SK-N-SH (cell line): ENCODE measurements around the gene SLAIN2. TPM values are rescaled to one million over a fixed set of nuclear protein-coding genes. Genes with fewer than 3 reads are reported as not detected.

ENCODE experiments used
- CTCF ChIA-PET: fragments of 300-600, 350-600 bp; formaldehyde crosslinking; extraction: SDS; loops from one replicate; lab custom pipeline; 2021; lab: Yijun Ruan, JAX
- POLR2A ChIA-PET: fragments of 350-600 bp; sonication (Branson Sonifier 250); formaldehyde crosslinking; extraction: SDS; loops from one replicate; lab custom pipeline; 2020; ENCODE audit warnings: antibody characterized with exemption, inconsistent platforms; lab: Yijun Ruan, JAX
- DNase-seq: peaks from one replicate; pipeline ENCODE4 v3.0.0; 2012
- H2AFZ ChIP-seq: fragments of 200-600 bp; sonication (generic); 2 replicates; pipeline ENCODE4 v1.8.1; 2016; ENCODE audit warnings: antibody characterized with exemption, mild to moderate bottlenecking, low read depth
- H3F3A ChIP-seq: fragments of 200-600 bp; sonication (generic); replicated peaks from 2 replicates; pipeline ENCODE3; 2016; ENCODE audit warnings: antibody characterized with exemption, mild to moderate bottlenecking; ENCODE audit not compliant: insufficient read depth
- H3K27ac ChIP-seq, 2 experiments: fragments of 200-500 bp in 1 of 2; fragments of 200-600 bp in 1 of 2; sonication (Bioruptor generic) in 1 of 2; sonication (generic), shearing (Covaris generic) in 1 of 2; 2 replicates each; pipeline versions ENCODE4 v1.5.1 to v1.6.1; 2014 to 2016; ENCODE audit warnings: low read depth in 2 of 2, inconsistent platforms in 1 of 2, low read length in 1 of 2, mild to moderate bottlenecking in 1 of 2, mixed read lengths in 1 of 2
- H3K27me3 ChIP-seq: fragments of 200-600 bp; sonication (generic), shearing (Covaris generic); 2 replicates; pipeline ENCODE4 v1.6.1; 2016; ENCODE audit warnings: mixed run types; ENCODE audit not compliant: insufficient read depth
- H3K36me3 ChIP-seq, 2 experiments: fragments of 200-500 bp in 1 of 2; fragments of 200-600 bp in 1 of 2; sonication (Bioruptor generic) in 1 of 2; sonication (generic) in 1 of 2; replicated peaks in 1 of 2; 2 replicates each; pipeline versions ENCODE3 to v1.5.1; 2014 to 2016; ENCODE audit warnings: low read length in 1 of 2, mild to moderate bottlenecking in 1 of 2; ENCODE audit not compliant: insufficient read depth in 2 of 2, control insufficient read depth in 1 of 2
- H3K4me1 ChIP-seq, 2 experiments: fragments of 200-500 bp in 1 of 2; fragments of 200-600 bp in 1 of 2; sonication (Bioruptor generic) in 1 of 2; sonication (generic), shearing (Covaris generic) in 1 of 2; 2 replicates each; pipeline versions ENCODE4 v1.5.1 to v1.6.1; 2014 to 2016; ENCODE audit warnings: low read depth in 1 of 2, low read length in 1 of 2, mixed run types in 1 of 2; ENCODE audit not compliant: insufficient read depth in 2 of 2, control insufficient read depth in 1 of 2
- H3K4me2 ChIP-seq: fragments of 200-600 bp; sonication (generic), shearing (Covaris generic); 2 replicates; pipeline ENCODE4 v1.6.1; 2017; ENCODE audit warnings: mixed run types
- H3K4me3 ChIP-seq, 2 experiments: fragments of 200-500 bp in 1 of 2; fragments of 200-600 bp in 1 of 2; sonication (Bioruptor generic) in 1 of 2; sonication (generic), shearing (Covaris generic) in 1 of 2; 2 replicates each; pipeline versions ENCODE4 v1.5.1 to v1.8.1; 2014 to 2016; ENCODE audit warnings: low read depth in 2 of 2, inconsistent platforms in 1 of 2, low read length in 1 of 2, mild to moderate bottlenecking in 1 of 2, mixed read lengths in 1 of 2, moderate library complexity in 1 of 2
- H3K79me2 ChIP-seq: fragments of 200-600 bp; sonication (generic); 2 replicates; pipeline ENCODE4 v1.8.1; 2017; ENCODE audit warnings: mild to moderate bottlenecking; ENCODE audit not compliant: insufficient read depth
- H3K9ac ChIP-seq: fragments of 200-600 bp; sonication (generic); 2 replicates; pipeline ENCODE4 v1.6.1; 2017; ENCODE audit warnings: mixed run types
- H3K9me2 ChIP-seq: fragments of 200-600 bp; sonication (generic); 2 replicates; pipeline ENCODE4 v1.6.1; 2017; ENCODE audit warnings: mixed run types
- H3K9me3 ChIP-seq: fragments of 200-600 bp; sonication (generic); 2 replicates; pipeline ENCODE4 v1.6.1; 2017; ENCODE audit warnings: mixed run types, mild to moderate bottlenecking, moderate library complexity
- H4K20me1 ChIP-seq: fragments of 200-600 bp; sonication (generic); 2 replicates; pipeline ENCODE4 v1.6.1; 2017; ENCODE audit warnings: mild to moderate bottlenecking, mixed run types; ENCODE audit not compliant: insufficient read depth
- CHD2 ChIP-seq: fragments of 150-350 bp; IDR thresholded peaks from 2 replicates; pipeline ENCODE4 v1.6.1; 2018; ENCODE audit warnings: low read length; ENCODE audit not compliant: partially characterized antibody
- ELF1 ChIP-seq: IDR thresholded peaks from 2 replicates; pipeline ENCODE4 v1.4.0; 2012
- EZH2phosphoT487 ChIP-seq: fragments of 200-600 bp; sonication (generic); IDR thresholded peaks from 2 replicates; pipeline ENCODE4 v1.6.1; 2017; ENCODE audit warnings: low read depth, mixed run types, mild to moderate bottlenecking, antibody characterized with exemption, moderate library complexity, borderline replicate concordance
- FOXJ3 ChIP-seq: sonication (generic); formaldehyde crosslinking; IDR thresholded peaks from 2 replicates; pipeline ENCODE4 v1.5.1; 2020; ENCODE audit warnings: mild to moderate bottlenecking, missing genetic modification reagents
- FOXM1 ChIP-seq: IDR thresholded peaks from 2 replicates; pipeline ENCODE4 v1.4.0; 2012; ENCODE audit warnings: low read depth, mild to moderate bottlenecking
- GABPA ChIP-seq: IDR thresholded peaks from 2 replicates; pipeline ENCODE4 v1.4.0; 2012; ENCODE audit warnings: low read depth, mild to moderate bottlenecking
- MEF2A ChIP-seq: IDR thresholded peaks from 2 replicates; pipeline ENCODE4 v1.4.0; 2012; ENCODE audit warnings: low read depth, borderline replicate concordance
- NFIC ChIP-seq: IDR thresholded peaks from 2 replicates; pipeline ENCODE4 v1.4.0; 2012; ENCODE audit warnings: borderline replicate concordance
- POLR2AphosphoS5 ChIP-seq: IDR thresholded peaks from 2 replicates; pipeline ENCODE4 v1.6.1; 2012; ENCODE audit warnings: low read depth, low read length
- RAD21 ChIP-seq: IDR thresholded peaks from 2 replicates; pipeline ENCODE4 v1.6.1; 2012; ENCODE audit warnings: mild to moderate bottlenecking, low read length
- RFX5 ChIP-seq: IDR thresholded peaks from 2 replicates; pipeline ENCODE4 v1.6.1; 2012; ENCODE audit warnings: mild to moderate bottlenecking, improper control_type of control experiment, low read length
- SIN3A ChIP-seq: IDR thresholded peaks from 2 replicates; pipeline ENCODE4 v1.6.1; 2012; ENCODE audit warnings: low read depth, mild to moderate bottlenecking, low read length, moderate library complexity, borderline replicate concordance
- SMC3 ChIP-seq: IDR thresholded peaks from 2 replicates; pipeline ENCODE4 v1.6.1; 2012; ENCODE audit warnings: low read depth, low read length, improper control_type of control experiment
- TAF1 ChIP-seq: IDR thresholded peaks from 2 replicates; pipeline ENCODE4 v1.6.1; 2012; ENCODE audit warnings: low read depth, mild to moderate bottlenecking, low read length, moderate library complexity, borderline replicate concordance
- TCF12 ChIP-seq: IDR thresholded peaks from 2 replicates; pipeline ENCODE4 v1.4.0; 2012
- TEAD4 ChIP-seq: IDR thresholded peaks from 2 replicates; pipeline ENCODE4 v1.4.0; 2012; ENCODE audit warnings: mild to moderate bottlenecking, borderline replicate concordance; ENCODE audit not compliant: insufficient read depth
- YY1 ChIP-seq: IDR thresholded peaks from 2 replicates; pipeline ENCODE4 v1.4.0; 2012; ENCODE audit warnings: low read depth, mild to moderate bottlenecking
- ZBTB33 ChIP-seq: IDR thresholded peaks from 2 replicates; pipeline ENCODE4 v1.4.0; 2012; ENCODE audit warnings: low read depth, borderline replicate concordance
- WGBS: methylation state at CpG from one replicate; pipeline ENCODE4 v1.1.6; 2017; ENCODE audit warnings: low lambda C conversion rate; 5-methylcytosine and 5-hydroxymethylcytosine counted together
- polyA plus RNA-seq, 3 experiments: library from polyadenylated mRNA; depleted of rRNA; stranded (reverse); fragments of >200 nt; gene quantifications; 2 replicates each; pipeline ENCODE4 v1.2.3, GENCODE V29; 2012
- TF ChIP-seq, protein P1 (sequence below): IDR thresholded peaks from 2 replicates; pipeline ENCODE4; 2012
- TF ChIP-seq, protein P2 (sequence below): fragments of 200-600 bp; sonication (generic); IDR thresholded peaks from 2 replicates; pipeline ENCODE4 v1.6.1; 2017; ENCODE audit warnings: antibody characterized with exemption, mild to moderate bottlenecking, moderate library complexity
- TF ChIP-seq, protein P3 (sequence below): IDR thresholded peaks from 2 replicates; pipeline ENCODE4 v1.4.0; 2012; ENCODE audit warnings: low read depth, borderline replicate concordance

Gene SLAIN2
- polyA plus RNA-seq, 1 of the 3 experiments (the other 2 are of a cell fraction) = 17.0 TPM

GRCh38 chr4:48400416-48400815 lies 59.1 kb downstream of the SLAIN2 start (continued):
- TF ChIP-seq, protein P1, sequence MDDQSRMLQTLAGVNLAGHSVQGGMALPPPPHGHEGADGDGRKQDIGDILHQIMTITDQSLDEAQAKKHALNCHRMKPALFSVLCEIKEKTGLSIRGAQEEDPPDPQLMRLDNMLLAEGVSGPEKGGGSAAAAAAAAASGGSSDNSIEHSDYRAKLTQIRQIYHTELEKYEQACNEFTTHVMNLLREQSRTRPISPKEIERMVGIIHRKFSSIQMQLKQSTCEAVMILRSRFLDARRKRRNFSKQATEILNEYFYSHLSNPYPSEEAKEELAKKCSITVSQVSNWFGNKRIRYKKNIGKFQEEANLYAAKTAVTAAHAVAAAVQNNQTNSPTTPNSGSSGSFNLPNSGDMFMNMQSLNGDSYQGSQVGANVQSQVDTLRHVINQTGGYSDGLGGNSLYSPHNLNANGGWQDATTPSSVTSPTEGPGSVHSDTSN = no peak
- no peak for TF ChIP-seq EZH2phosphoT487
- no peak for TF ChIP-seq YY1
- TF ChIP-seq, protein P2, sequence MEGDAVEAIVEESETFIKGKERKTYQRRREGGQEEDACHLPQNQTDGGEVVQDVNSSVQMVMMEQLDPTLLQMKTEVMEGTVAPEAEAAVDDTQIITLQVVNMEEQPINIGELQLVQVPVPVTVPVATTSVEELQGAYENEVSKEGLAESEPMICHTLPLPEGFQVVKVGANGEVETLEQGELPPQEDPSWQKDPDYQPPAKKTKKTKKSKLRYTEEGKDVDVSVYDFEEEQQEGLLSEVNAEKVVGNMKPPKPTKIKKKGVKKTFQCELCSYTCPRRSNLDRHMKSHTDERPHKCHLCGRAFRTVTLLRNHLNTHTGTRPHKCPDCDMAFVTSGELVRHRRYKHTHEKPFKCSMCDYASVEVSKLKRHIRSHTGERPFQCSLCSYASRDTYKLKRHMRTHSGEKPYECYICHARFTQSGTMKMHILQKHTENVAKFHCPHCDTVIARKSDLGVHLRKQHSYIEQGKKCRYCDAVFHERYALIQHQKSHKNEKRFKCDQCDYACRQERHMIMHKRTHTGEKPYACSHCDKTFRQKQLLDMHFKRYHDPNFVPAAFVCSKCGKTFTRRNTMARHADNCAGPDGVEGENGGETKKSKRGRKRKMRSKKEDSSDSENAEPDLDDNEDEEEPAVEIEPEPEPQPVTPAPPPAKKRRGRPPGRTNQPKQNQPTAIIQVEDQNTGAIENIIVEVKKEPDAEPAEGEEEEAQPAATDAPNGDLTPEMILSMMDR = no peak

- Histone ChIP-seq H3K9ac (no peak overlapping the region), H4K20me1 (no peaks in the 10 kb centered on the region), H3K4me2 (no peak overlapping the region), H3K9me2 (no peaks in the 10 kb centered on the region), H3K9me3 (no peaks in the 10 kb centered on the region), H3K4me3 (no peak overlapping the region), H2AFZ (no peak overlapping the region), H3K27ac (no peak overlapping the region)
- CTCF ChIA-PET = no interaction called here
- TF ChIP-seq, protein P1 = no peak
- TF ChIP-seq CHD2 (no peak), TCF12 (no peak), SMC3 (no peak), RAD21 (no peak), YY1 (no peak), TAF1 (no peak), NFIC (no peak), FOXJ3 (no peak), GABPA (no peak)
- TF ChIP-seq, all 33 proteins: peak for 0
- WGBS = 87% methylated on average over 3 of the region's 5 CpGs
- POLR2A ChIA-PET = no interaction called here
- Histone ChIP-seq H3K36me3 (peaks cover 0 to 27% of the 10 kb centered on the region in 2 experiments), H3K4me1 (no peaks in the 10 kb centered on the region), H3K79me2 (peaks cover 33% of the 10 kb centered on the region), H3K27me3 (no peaks in the 10 kb centered on the region), H3F3A (no peaks in the 10 kb centered on the region)
- no peak for DNase-seq
Observed at GRCh38 chr4:48403358-48403757, 62.0 kb downstream of the SLAIN2 start.

DNA sequence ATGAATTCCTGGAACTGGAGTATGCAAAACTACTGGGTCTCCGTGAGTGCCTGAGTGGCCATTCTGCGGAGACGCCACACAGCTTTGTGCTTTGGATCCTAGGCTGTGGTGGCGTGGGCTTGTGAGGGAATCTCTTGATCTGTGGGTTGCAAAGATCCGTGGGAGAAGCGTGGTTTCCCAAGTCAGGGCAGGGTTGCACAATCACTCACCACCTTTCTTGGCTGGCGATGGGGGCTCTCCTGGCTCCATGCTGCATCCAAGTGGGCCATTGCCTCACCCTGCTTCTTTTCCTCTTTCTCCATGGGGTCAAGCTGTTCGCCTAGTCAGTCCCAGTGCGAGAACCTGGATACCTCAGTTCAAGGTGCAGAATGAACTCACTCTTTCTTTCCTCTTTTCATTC lies 62.5 kb downstream of the SLAIN2 start:
- H3K9me2 ChIP-seq = no peaks in the 10 kb centered on the region
- DNase-seq = no peak
- WGBS = 98% methylated on average over 6 of the region's 9 CpGs
- H3K79me2 ChIP-seq = peaks cover 32% of the 10 kb centered on the region
- H3K36me3 ChIP-seq = peaks cover 0 to 30% of the 10 kb centered on the region in 2 experiments
- no peaks in the 10 kb centered on the region for H3K4me1 ChIP-seq
- no peak overlapping the region for H3K9ac ChIP-seq
- H3K27me3 ChIP-seq = no peaks in the 10 kb centered on the region
- ChIA-PET CTCF (no interaction called here), POLR2A (no interaction called here)
- H3F3A ChIP-seq = no peaks in the 10 kb centered on the region
- no peak overlapping the region for H3K27ac ChIP-seq
- no peaks in the 10 kb centered on the region for H4K20me1 ChIP-seq
- no peak overlapping the region for H3K4me3 ChIP-seq
- H3K4me2 ChIP-seq = no peak overlapping the region
- H3K9me3 ChIP-seq = no peaks in the 10 kb centered on the region
- no peak overlapping the region for H2AFZ ChIP-seq
- TF ChIP-seq SMC3 (no peak), YY1 (no peak), ZBTB33 (no peak), POLR2AphosphoS5 (no peak), MEF2A (no peak), TEAD4 (no peak), FOXM1 (no peak), TCF12 (no peak), RFX5 (no peak), FOXJ3 (no peak), SIN3A (no peak), ELF1 (no peak)
- TF ChIP-seq, protein P3, sequence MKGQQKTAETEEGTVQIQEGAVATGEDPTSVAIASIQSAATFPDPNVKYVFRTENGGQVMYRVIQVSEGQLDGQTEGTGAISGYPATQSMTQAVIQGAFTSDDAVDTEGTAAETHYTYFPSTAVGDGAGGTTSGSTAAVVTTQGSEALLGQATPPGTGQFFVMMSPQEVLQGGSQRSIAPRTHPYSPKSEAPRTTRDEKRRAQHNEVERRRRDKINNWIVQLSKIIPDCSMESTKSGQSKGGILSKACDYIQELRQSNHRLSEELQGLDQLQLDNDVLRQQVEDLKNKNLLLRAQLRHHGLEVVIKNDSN = no peak
